ENCODE data around the gene RPS6KA2. TPM values are rescaled to one million over a fixed set of nuclear protein-coding genes. Genes with fewer than 3 reads are reported as not detected.

RPS6KA2 gene
- total RNA-seq, 1 donor from 2014 or later: 4.9 TPM

- intact Hi-C loops (cut with micrococcal nuclease): no loop called here
Measured at GRCh38 chr6:166456395-166457156, 170.5 kb downstream of the RPS6KA2 start.

- intact Hi-C loops (cut with micrococcal nuclease): no loop called here
Measured at GRCh38 chr6:166454692-166455515, 172.1 kb downstream of the RPS6KA2 start.

GRCh38 chr6:166453651-166454050 lies 173.4 kb downstream of the RPS6KA2 start:
- intact Hi-C loops (cut with micrococcal nuclease): no loop called here

DNA sequence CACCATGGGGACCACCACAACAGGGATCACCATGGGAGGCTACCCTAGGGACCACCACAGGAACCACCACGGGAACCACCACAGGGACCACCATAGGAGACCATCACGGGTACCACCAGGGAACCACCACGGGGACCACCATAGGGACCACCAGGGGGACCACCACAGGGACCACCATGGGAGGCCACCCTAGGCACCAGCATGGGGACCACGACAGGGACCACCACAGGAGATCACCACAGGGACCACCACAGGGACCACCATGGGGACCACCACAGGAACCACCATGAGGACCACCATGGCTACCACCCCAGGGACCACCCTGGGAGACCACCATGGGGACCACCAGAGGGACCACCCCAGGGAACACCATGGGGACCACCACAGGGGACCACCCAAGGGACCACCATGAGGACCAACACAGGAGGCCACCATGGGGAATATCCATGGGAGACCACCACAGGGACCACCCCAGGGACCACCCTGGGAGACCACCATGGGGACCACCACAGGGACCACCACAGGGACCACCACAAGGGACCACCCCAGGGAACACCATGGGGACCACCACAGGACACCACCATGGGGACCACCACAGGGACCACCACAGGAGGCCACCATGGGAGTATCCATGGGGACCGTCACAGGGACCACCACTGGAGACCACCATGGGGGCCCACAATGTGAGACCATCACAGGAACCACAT lies 176.7 kb downstream of the RPS6KA2 start:
- intact Hi-C loops (cut with micrococcal nuclease): no loop called here

DNA sequence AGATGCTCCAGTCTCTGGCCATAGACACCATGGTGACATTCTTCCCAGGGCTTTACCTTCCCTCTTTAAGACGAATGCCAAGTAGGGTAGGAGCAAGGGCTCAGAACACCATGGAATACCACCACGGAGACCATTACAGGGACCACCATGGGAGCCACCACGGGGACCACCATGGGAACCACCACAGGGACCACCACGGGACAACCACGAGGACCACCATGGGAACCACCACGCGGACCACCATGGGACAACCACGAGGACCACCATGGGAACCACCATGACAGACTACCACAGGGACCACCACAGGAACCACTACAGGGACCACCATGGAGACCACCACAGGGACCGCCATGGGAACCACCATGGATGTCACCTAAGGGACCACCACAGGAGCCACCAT lies 177.4 kb downstream of the RPS6KA2 start:
- intact Hi-C loops (cut with micrococcal nuclease): no loop called here

- intact Hi-C loops (cut with micrococcal nuclease): no loop called here
Measured at GRCh38 chr6:166449036-166449435, 178.0 kb downstream of the RPS6KA2 start.

DNA sequence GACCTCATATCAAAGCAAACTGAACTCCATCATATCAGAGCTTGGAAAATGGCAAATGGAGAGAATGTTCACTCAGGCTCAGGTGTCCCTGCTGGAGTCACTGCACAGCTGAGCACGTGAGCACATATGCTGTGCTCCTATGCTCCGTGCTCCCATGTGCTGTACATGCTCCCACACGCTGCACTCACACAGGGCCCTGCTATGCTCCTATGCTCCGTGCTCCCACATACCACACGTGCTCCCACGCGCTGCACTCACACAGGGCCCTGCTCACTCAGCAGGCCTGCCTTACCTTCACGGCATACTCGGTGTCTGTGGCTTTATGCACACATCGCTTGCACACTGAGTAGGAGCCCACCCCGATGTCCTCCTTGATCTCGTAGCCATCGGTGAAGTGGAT lies 178.6 kb downstream of the RPS6KA2 start:
- intact Hi-C loops (cut with micrococcal nuclease): no loop called here

GRCh38 chr6:166446567-166447065 lies 180.4 kb downstream of the RPS6KA2 start:
- intact Hi-C loops (cut with micrococcal nuclease): no loop called here

DNA sequence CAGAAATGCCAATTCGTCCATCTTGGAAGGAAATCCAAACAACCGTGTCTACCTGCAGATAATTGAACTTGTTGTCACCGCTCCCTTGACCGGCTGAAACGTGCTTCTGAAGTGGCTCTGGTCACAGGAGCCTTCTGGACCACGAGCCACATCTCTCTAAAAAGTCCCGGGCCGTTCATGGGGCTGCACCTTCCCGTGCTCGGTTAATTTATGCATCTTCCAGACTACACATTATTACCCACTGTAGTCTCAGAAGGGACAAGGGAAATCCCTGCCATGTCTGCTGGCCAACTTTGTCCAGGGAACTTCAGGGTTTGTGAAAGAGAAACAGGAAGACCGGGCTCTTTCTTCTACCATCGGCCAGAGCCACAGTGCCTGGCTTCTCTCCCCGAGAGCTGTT lies 180.9 kb downstream of the RPS6KA2 start:
- intact Hi-C loops (cut with micrococcal nuclease): no loop called here

DNA sequence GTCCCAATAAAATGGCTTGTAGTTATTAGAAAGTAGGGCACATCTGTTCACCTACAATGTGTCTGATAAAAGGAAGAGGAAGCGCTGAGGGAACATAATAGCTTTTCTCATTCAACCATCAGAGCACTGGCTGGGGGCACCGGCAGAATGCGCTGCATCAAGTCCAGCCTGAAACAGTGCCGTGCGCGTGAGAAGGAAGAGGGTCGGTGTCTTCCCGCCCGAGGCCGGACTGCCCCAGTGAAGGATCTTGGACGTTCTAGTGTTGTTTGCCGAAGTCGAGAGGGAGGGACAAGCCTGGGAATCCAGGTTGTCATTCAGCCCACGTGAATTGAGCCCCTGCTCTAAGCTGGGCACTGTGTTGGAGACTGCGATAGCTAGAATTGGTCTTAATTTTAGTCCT lies 182.6 kb downstream of the RPS6KA2 start:
- intact Hi-C loops (cut with micrococcal nuclease): no loop called here

DNA sequence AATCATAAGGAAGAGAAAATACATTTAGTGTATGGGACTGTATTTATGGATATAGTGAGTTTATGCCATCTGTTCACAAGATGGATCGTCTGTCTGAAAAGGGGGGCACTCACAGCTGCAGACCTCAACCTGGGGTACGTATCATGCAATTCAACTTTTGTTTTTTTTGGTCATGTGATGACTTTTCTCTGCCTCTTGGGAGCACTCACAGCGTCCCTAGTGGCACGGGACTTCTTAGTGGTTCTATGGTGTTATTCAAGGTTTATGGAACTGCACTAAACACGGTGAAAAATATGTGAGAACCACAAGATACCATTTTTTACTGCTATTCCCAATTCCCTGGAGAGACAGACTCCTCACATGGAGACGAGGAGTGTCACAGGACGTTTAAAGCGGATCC lies 183.9 kb downstream of the RPS6KA2 start:
- intact Hi-C loops (cut with micrococcal nuclease): no loop called here

DNA sequence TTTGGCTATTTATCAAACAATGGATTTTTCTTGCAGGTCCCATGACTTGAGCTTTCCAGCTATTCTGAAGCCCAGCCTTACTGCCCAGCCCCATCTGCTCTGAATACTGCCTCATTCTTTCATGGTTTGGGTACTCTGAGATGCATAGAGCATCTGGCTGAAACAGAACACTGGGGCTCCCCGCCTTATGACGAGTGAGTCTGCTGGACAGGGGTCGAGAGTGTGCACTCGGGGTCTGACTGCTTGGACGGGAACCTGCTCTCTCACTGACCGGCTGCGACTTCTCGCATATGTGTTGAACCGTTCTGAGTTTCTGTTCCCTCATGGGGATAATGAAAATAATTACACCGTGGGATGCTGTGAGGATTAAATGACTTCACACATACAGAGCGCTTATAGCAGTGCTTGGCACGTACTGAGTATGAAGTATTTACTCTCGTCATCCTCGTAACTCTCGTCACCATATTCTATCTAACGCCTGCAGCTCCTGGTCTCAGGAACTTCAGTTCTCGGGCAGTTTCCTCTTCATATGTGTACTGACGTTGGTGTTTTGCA lies 184.8 kb downstream of the RPS6KA2 start:
- intact Hi-C loops (cut with micrococcal nuclease): no loop called here

- intact Hi-C loops (cut with micrococcal nuclease): no loop called here
Measured at GRCh38 chr6:166441325-166442078, 185.5 kb downstream of the RPS6KA2 start.

DNA sequence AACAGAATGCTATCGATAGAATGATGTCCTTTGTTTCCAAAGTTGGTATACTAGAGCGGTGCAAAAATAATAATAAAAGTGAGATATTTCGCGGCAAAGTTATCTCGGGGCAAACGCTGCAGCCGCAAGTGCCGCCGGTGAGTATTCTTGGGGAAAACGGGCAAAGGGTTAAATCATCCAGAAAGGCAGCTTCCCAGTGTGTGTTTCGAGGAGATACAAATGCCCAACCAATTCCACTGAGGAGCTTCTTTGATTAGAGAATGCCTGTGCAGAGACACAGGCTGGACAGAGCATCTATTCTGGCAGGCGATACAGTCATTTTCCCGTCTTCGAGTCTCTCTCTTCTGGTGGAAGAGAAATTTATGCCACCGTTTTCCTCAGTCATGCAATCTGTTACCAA lies 186.3 kb downstream of the RPS6KA2 start:
- intact Hi-C loops (cut with micrococcal nuclease): no loop called here

DNA sequence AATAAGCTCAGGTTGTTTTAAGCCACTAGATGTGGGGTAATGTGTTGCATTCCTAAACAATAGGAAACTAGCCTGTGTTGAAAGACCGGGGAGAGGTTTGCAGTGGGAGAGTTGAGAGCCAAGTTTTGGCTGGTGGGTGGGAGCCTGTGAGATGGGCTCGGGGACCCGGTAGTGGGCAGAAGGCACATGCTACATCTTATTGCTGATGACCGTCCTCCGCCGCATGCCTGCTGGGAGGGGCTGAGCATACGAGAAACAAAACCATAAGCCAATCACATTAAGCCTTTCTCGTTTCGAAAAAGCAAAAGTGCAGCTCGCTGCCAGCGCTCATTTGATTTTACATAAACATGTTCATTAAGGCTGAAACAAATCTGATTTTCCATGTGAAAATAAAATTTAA lies 186.9 kb downstream of the RPS6KA2 start:
- intact Hi-C loops (cut with micrococcal nuclease): no loop called here

GRCh38 chr6:166439366-166440091 lies 187.5 kb downstream of the RPS6KA2 start:
- intact Hi-C loops (cut with micrococcal nuclease): no loop called here

DNA sequence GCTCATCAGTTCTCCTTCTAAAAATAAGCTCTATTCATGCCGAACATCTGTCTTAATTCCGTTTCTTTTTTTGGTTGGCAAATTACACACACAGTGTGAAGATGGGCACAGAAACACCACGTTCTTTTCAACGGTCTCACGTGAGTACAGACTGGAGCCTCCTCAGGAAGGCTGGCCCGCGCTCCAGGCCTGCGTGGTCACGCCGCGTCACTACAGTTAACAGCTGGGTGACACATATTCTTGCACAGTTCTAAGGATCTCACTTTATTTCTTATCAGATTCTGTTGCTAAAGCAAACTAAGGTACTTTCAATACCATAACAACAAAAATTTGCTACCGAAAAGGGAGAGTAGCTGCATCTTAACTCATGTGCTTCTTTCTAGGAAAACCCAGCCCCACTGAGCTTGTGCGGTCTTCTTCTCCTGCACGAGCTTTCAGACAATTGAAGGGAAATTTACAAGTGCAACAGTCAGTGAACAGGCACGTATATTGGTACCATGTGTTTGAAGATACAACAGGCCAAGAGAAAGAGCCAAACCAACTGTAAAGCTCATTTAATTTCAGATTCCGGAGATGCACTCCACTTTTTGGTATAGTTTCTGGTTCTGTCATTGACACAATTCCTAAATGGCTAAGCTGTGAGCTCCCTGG lies 188.7 kb downstream of the RPS6KA2 start:
- intact Hi-C loops (cut with micrococcal nuclease): no loop called here

GRCh38 chr6:166437661-166438060 lies 189.4 kb downstream of the RPS6KA2 start:
- intact Hi-C loops (cut with micrococcal nuclease): no loop called here
